ENCODE results near the gene TTBK2. TPM values are rescaled to one million over a fixed set of nuclear protein-coding genes. Genes with fewer than 3 reads are reported as not detected.

TTBK2 gene
- total and polyA plus RNA-seq, 10 of the 15 experiments (the other 5 are each of a cell fraction or from before 2014, with no cell fraction given): 0.66 to 9.1 (median 3.7) TPM

- TF ChIP-seq BMI1 (IDR thresholded peaks at IDR 0.05; ENCODE audit: borderline replicate concordance): no peak
- no peak for TF ChIP-seq NR2F1 (conservative IDR thresholded peaks at IDR 0.05)
Measured at GRCh38 chr15:42692997-42693396, 227.6 kb downstream of the TTBK2 start (continued).

GRCh38 chr15:42692536-42692935, 228.0 kb downstream of the TTBK2 start:
- H3K4me3 ChIP-seq: no peak overlapping the region
- intact Hi-C loops (cut with micrococcal nuclease; ENCODE audit: unreplicated experiment): no loop called here
- RAD21 ChIA-PET (ENCODE audit: unreplicated experiment): no interaction called here
- in situ Hi-C loops (cut with MboI): no loop called here
- no peak overlapping the region for H3K4me2 ChIP-seq (ENCODE audit: control insufficient read depth, insufficient read depth)
- FAIRE-seq (no peak), DNase-seq (ENCODE audit: low read depth, low spot score) (no peak), ATAC-seq (no peak; the same call in 2 of the 3 replicates)
- BruUV-seq (replicated peaks): no TSS peak
- SMC1A ChIA-PET (ENCODE audit: uncharacterized antibody, unreplicated experiment): no interaction called here
- H3K79me2 ChIP-seq (ENCODE audit: control insufficient read depth, insufficient read depth, low read length): no peaks in the 10 kb centered on the region
- H3K4me1 ChIP-seq (ENCODE audit: control insufficient read depth, insufficient read depth, low read length): no peaks in the 10 kb centered on the region
- H3K36me3 ChIP-seq (ENCODE audit: control insufficient read depth in 2 of 2, insufficient read depth in 2 of 2, low read length in 1 of 2): no peaks in the 10 kb centered on the region; a peak in 2 of 4 replicates
- no peaks in the 10 kb centered on the region for H3K27me3 ChIP-seq (replicated peaks in 1 of 2; ENCODE audit: control insufficient read depth in 2 of 2, insufficient read depth in 2 of 2, low read length in 1 of 2)
- H3K9ac ChIP-seq (ENCODE audit: control insufficient read depth, insufficient read depth, low read length): no peak overlapping the region
- no peak overlapping the region for H3K27ac ChIP-seq (ENCODE audit: control insufficient read depth, insufficient read depth)
- CTCF ChIA-PET: no interaction called here
- TF ChIP-seq HSF1 (IDR thresholded peaks at IDR 0.05; ENCODE audit: low read depth, low read length) (no peak), POU2F2 (IDR thresholded peaks at IDR 0.05; ENCODE audit: borderline replicate concordance, low read depth, low read length) (no peak), BHLHE40 (IDR thresholded peaks at IDR 0.05; ENCODE audit: borderline replicate concordance in 1 of 2, low read depth in 2 of 2, low read length in 1 of 2) (no peak), SMAD5 (IDR thresholded peaks at IDR 0.05; ENCODE audit: low read depth) (no peak), STAT3 (IDR thresholded peaks at IDR 0.05; ENCODE audit: low read depth, low read length) (no peak), NR2F1 (conservative IDR thresholded peaks at IDR 0.05) (no peak), TCF3 (IDR thresholded peaks at IDR 0.05; ENCODE audit: borderline replicate concordance, insufficient read depth, low read depth, low read length) (no peak), CBX5 (IDR thresholded peaks at IDR 0.05; ENCODE audit: low read depth) (no peak)
- H2AFZ ChIP-seq (ENCODE audit: control insufficient read depth, low read depth, low read length): no peak overlapping the region
- 67% methylated on average over 1 of the region's 1 CpG for WGBS (ENCODE audit: insufficient coverage, insufficient replicate concordance, low lambda C conversion rate, missing lambda C conversion rate)
- POLR2A ChIA-PET: no interaction called here
- no peaks in the 10 kb centered on the region for H3K9me3 ChIP-seq (replicated peaks; ENCODE audit: control insufficient read depth, insufficient read depth, low read length)
- no peaks in the 10 kb centered on the region for H4K20me1 ChIP-seq (ENCODE audit: control insufficient read depth, insufficient read depth)
